ENCODE results near the gene KMT5C.

KMT5C gene

DNA sequence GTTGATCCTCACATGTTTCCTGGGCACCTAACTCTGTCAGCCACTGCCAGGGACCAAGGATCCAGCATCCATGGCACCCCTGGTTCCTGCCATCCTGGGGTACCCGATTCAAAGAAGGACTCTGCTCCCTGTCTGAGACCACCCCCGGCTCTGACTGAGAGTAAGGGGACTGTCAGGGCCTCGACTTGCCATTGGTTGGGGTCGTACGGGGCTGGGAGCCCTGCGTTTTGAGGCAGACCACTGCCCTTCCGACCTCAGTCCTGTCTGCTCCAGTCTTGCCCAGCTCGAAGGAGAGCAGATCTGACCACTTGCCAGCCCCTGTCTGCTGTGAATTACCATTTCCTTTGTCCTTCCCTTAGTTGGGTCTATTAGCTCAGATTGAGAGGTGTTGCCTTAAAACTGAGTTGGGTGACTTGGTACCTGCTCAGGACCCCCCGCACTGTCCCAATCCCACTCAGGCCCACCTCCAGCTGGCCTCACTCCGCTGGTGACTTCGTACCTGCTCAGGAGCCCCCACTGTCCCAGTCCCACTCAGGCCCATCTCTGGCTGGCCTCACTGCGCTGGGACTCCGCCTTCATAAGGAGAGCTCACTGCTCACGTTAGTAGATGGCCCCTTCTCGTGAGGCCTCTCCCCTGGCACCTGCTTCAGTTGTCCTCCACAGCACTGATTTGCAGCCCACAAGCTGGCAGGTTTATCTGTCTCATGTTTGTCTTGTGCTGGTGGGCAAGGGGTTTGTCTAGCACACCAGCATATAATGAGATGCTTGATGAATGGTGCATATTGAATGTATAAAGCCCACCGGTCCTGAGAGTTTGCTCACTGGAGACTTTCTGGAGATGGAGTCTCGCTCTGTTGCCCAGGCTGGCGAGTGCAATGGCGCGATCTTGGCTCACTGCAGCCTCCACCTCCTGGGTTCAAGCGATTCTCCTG, 50.0 kb downstream of the KMT5C start:
- DNase-seq = no peak

DNA sequence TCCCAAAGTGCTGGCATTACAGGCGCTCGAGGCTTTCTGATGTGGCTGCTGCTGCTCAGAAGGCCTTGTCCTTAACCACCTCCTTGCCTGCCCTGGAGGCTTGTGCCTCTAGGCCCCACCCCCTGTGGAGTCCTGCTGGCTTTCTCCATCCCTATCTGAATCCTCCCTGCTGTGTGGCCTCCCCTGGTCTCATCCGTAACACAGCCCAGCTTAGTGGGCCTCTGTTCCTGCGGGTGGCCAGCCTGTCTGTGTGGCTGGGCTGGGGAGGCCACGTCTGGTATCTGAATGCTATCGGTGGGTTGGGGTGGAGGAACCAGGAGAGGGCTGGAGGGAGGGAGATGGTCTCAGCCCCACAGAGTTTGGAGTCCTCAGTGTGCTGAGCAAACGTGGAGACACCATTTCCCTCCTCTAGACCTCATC, 50.8 kb downstream of the KMT5C start:
- DNase-seq = no peak

DNA sequence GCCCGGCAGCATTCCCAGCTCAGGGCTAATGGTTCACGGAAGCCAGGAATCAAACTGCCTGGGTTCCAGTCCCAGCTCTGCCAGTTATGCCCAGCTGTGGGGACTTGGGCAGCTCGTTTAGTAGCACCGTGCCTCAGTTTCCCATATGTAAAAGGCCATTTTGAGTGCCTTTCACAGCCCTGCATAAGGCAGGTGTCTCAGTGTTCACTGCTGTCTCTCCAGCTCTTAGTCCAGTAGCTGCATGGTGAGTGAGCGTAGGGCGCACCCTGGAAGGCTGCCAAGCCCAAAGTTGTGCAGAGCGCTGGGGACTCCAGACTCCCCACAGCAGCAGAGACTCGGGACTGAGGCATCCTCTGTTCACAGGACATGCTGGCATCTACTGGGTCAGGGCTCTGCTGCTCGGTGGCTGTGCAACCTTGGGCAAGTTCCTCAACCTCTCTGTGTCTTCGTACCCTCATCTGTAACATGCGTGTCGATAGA, 51.6 kb downstream of the KMT5C start:
- no peak for DNase-seq

DNA sequence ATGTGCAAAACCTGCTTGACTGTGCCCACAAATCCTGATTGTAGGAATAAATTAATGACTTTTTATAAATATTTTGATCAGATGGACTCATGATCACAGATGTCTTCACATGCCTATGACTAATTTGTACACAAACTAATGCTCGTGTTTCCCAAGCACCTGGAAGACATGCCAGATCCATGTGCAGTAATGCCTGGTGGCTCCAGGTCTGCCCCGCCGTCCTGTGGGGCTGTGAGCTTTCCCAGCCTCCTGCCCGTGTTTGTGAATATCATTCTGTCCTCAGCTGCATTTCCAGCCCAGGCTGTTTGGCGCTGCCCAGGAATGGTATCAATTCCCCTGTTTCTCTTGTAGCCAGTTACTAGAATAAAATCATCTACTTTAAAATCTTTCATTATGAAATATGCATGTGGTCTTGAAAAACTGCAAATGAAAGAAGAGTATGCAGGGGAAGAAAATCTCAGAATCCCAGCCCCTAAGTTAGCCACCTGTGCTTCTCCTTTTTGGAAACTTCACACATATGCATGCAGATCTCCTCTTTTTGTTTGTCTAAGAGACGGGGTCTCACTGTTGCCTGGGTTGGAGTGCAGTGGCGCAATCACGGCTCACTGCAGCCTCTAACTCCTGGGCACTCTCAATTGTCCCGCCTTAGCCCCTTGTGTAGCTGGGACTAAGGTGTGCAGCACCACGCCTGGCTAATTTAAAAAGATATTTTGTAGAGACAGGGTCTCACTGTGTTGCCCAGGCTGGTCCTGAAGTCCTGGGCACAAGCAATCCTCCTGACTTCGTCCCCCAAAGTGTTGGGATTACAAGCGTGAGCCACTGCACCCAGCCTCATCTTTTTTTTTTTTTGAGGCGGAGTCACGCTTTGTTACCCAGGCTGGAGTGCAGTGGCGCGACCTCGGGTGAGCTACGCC, 52.3 kb downstream of the KMT5C start:
- DNase-seq = no peak

DNA sequence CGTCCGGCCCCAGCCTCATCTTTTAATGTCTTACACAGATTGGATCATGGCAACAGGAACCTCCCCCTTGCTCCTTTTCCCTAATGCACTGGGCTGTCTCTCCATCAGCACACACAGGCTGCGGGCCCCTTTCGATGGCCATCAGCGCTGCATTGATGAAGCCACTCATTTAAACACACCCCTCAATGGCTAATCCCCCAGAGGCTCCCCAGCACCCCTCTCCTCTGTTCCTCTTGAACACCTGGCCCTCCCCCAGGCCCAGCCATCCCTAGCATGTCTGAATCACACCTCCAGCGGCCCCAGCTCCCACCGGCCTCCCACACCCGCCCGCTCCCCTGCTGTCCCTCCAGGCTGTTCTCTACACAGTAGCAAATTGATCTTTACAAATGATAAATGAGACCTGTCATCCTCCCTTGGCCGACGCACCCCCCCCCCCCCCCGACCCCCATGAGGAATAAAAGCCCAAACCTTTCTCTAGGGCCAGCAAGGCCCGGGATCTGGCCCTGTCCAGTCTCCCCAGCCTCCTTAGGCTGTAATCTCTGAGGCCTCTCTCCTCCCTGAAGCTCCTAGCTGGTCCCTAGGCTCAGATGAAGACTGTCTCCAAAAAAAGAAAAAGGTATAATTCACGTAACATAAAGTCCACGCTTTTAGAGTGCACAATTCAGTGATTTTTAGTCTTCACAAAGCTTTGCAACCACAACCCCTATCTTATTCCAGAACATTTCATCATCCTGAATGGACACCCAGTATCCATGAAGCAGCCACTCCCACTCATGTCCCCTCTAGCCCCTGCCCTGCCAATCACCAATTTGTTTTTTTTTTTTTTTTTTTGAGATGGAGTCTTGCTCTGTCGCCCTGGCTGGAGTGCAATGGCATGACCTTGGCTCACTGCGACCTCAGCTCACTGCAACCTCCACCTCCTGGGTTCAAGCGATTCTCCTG, 53.4 kb downstream of the KMT5C start:
- DNase-seq = no peak

Measured in activated CD4-positive, alpha-beta T cell treated with anti-CD3 and anti-CD28 coated beads, Interleukin-2, amount 50 U/mL, for 48 hours (primary cell).